Liver (tissue), 9 donors: ENCODE results near the gene RAB31. TPM values are rescaled to one million over a fixed set of nuclear protein-coding genes. Genes with fewer than 3 reads are reported as not detected.

ENCODE experiments used
- DNase-seq: peaks from one replicate; pipeline ENCODE4 v3.0.0-alpha.2; 2017; ENCODE audit warnings: low spot score
- H3K27ac ChIP-seq, 2 donors: one replicate each; pipeline ENCODE4 v1.7.0; 2013; ENCODE audit warnings: inconsistent platforms in 2 of 2, low read length in 2 of 2, control low read depth in 1 of 2, low read depth in 1 of 2, mild to moderate bottlenecking in 1 of 2
- H3K27me3 ChIP-seq, 4 donors: one replicate each; pipeline versions ENCODE4 v1.6.1 to v1.7.0; 2013; ENCODE audit warnings: low read length in 3 of 4, inconsistent platforms in 1 of 4, mild to moderate bottlenecking in 1 of 4, moderate library complexity in 1 of 4; ENCODE audit not compliant: control insufficient read depth in 4 of 4, insufficient read depth in 4 of 4
- H3K36me3 ChIP-seq, 4 donors: one replicate each; pipeline versions ENCODE4 v1.6.1 to v1.7.0; 2013; ENCODE audit warnings: low read length in 3 of 4, mild to moderate bottlenecking in 3 of 4, low read depth in 1 of 4, moderate library complexity in 1 of 4; ENCODE audit not compliant: control insufficient read depth in 4 of 4, insufficient read depth in 3 of 4
- H3K4me1 ChIP-seq, 4 donors: one replicate each; pipeline versions ENCODE4 v1.6.1 to v1.7.0; 2013; ENCODE audit warnings: low read length in 3 of 4, mild to moderate bottlenecking in 3 of 4, moderate library complexity in 1 of 4; ENCODE audit not compliant: control insufficient read depth in 4 of 4, insufficient read depth in 4 of 4
- H3K4me3 ChIP-seq, 3 donors: one replicate each; pipeline versions ENCODE4 v1.6.1 to v1.7.0; 2013; ENCODE audit warnings: low read length in 3 of 3, control low read depth in 1 of 3, low read depth in 1 of 3, mild to moderate bottlenecking in 1 of 3
- H3K9ac ChIP-seq, 2 donors: one replicate each; pipeline ENCODE4 v1.7.0; 2013; ENCODE audit warnings: low read length in 2 of 2, mild to moderate bottlenecking in 2 of 2, moderate library complexity in 2 of 2, control low read depth in 1 of 2, low read depth in 1 of 2
- H3K9me3 ChIP-seq, 4 donors: one replicate each; pipeline versions ENCODE4 v1.6.1 to v1.7.0; 2013; ENCODE audit warnings: low read length in 3 of 4; ENCODE audit not compliant: control insufficient read depth in 4 of 4
- CTCF ChIP-seq: fragments of 150-350 bp; IDR thresholded peaks from 2 replicates; pipeline ENCODE4 v1.5.1; 2017; ENCODE audit warnings: improper control_type of control experiment, low read depth, low read length; ENCODE audit not compliant: missing input control
- GABPA ChIP-seq, 2 donors: IDR thresholded peaks in 1 of 2; conservative IDR thresholded peaks in 1 of 2; 2 replicates each; pipeline ENCODE4 v1.6.1; 2016; ENCODE audit warnings: antibody characterized with exemption in 2 of 2, mild to moderate bottlenecking in 1 of 2, moderate library complexity in 1 of 2
- HNF4A ChIP-seq, 2 donors: conservative IDR thresholded peaks; 2 replicates each; pipeline ENCODE4 v1.6.1; 2016; ENCODE audit warnings: antibody characterized with exemption in 2 of 2, mild to moderate bottlenecking in 2 of 2
- JUND ChIP-seq, 2 donors: IDR thresholded peaks; 2 replicates each; pipeline ENCODE4 v1.6.1; 2016; ENCODE audit warnings: antibody characterized with exemption in 2 of 2
- RAD21 ChIP-seq, 2 donors: IDR thresholded peaks; 2 replicates each; pipeline ENCODE4 v1.6.1; 2016; ENCODE audit warnings: antibody characterized with exemption in 2 of 2, mild to moderate bottlenecking in 2 of 2
- REST ChIP-seq: IDR thresholded peaks from 2 replicates; pipeline ENCODE4 v1.6.1; 2016; ENCODE audit warnings: antibody characterized with exemption, mild to moderate bottlenecking
- RXRA ChIP-seq, 2 donors: IDR thresholded peaks; 2 replicates each; pipeline ENCODE4 v1.6.1; 2017 to 2018; ENCODE audit warnings: antibody characterized with exemption in 2 of 2, mild to moderate bottlenecking in 1 of 2
- SP1 ChIP-seq: IDR thresholded peaks from 2 replicates; pipeline ENCODE4 v1.6.1; 2018; ENCODE audit warnings: antibody characterized with exemption, mild to moderate bottlenecking
- TAF1 ChIP-seq: conservative IDR thresholded peaks from 2 replicates; pipeline ENCODE4 v1.6.1; 2016; ENCODE audit warnings: antibody characterized with exemption, mild to moderate bottlenecking
- WGBS: extraction: QIAGEN DNeasy Blood & Tissue Kit; methylation state at CpG from one replicate; pipeline ENCODE4 v1.1.7; 2013; 5-methylcytosine and 5-hydroxymethylcytosine counted together
- polyA plus RNA-seq, 2 donors: library from polyadenylated mRNA; stranded (reverse) in 1 of 2; unstranded in 1 of 2; fragments of 200-250 nt in 1 of 2; fragments of >200 nt in 1 of 2; fragmentation: Nextera tagmentation in 1 of 2; extraction: Ambion mirVana in 1 of 2; gene quantifications; one replicate each; pipeline versions ENCODE4 v1.2.1 to v1.2.3, GENCODE V29; 2013 to 2015
- total RNA-seq, 2 donors: library from RNA; depleted of rRNA; stranded (reverse); fragments of >200 nt; gene quantifications; one replicate each; pipeline ENCODE4 v1.2.3, GENCODE V29; 2014
- TF ChIP-seq, protein P1 (sequence below): IDR thresholded peaks from 2 replicates; pipeline ENCODE4 v1.6.1; 2016; ENCODE audit warnings: antibody characterized with exemption
- TF ChIP-seq, protein P2 (sequence below): IDR thresholded peaks from 2 replicates; pipeline ENCODE4 v1.6.1; 2016; ENCODE audit warnings: antibody characterized with exemption
- donor health status: healthy.
- donor health status: healthy.
- donor health status: healthy.
- donor health status: healthy.
- donor health status: healthy.

RAB31 gene
- total and polyA plus RNA-seq, 4 donors = 3.6 to 12.8 (median 9.7) TPM

GRCh38 chr18:9736286-9736835 lies 28.3 kb downstream of the RAB31 start:
- Histone ChIP-seq H3K4me3 (no peak overlapping the region), H3K9me3 (no peaks in the 10 kb centered on the region), H3K27me3 (no peaks in the 10 kb centered on the region), H3K27ac (no peak overlapping the region), H3K36me3 (no peaks in the 10 kb centered on the region), H3K9ac (no peak overlapping the region), H3K4me1 (no peaks in the 10 kb centered on the region)
- TF ChIP-seq, protein P1, sequence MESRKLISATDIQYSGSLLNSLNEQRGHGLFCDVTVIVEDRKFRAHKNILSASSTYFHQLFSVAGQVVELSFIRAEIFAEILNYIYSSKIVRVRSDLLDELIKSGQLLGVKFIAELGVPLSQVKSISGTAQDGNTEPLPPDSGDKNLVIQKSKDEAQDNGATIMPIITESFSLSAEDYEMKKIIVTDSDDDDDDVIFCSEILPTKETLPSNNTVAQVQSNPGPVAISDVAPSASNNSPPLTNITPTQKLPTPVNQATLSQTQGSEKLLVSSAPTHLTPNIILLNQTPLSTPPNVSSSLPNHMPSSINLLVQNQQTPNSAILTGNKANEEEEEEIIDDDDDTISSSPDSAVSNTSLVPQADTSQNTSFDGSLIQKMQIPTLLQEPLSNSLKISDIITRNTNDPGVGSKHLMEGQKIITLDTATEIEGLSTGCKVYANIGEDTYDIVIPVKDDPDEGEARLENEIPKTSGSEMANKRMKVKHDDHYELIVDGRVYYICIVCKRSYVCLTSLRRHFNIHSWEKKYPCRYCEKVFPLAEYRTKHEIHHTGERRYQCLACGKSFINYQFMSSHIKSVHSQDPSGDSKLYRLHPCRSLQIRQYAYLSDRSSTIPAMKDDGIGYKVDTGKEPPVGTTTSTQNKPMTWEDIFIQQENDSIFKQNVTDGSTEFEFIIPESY = no peak
- TF ChIP-seq RAD21 (IDR thresholded peaks at IDR 0.05) (no peak), REST (no peak), RXRA (IDR thresholded peaks at IDR 0.05) (no peak), GABPA (IDR thresholded peaks at IDR 0.05 in 1 of 2, conservative IDR thresholded peaks at IDR 0.05 in 1 of 2) (no peak), JUND (IDR thresholded peaks at IDR 0.05) (no peak)
- TF ChIP-seq, protein P2, sequence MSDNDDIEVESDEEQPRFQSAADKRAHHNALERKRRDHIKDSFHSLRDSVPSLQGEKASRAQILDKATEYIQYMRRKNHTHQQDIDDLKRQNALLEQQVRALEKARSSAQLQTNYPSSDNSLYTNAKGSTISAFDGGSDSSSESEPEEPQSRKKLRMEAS = no peak
- 45% methylated on average over 4 of the region's 4 CpGs for WGBS
- DNase-seq = no peak

GRCh38 chr18:9737006-9737405 lies 28.9 kb downstream of the RAB31 start:
- Histone ChIP-seq H3K4me1 (no peaks in the 10 kb centered on the region), H3K4me3 (no peak overlapping the region), H3K27ac (no peak overlapping the region), H3K9me3 (no peaks in the 10 kb centered on the region), H3K9ac (no peak overlapping the region), H3K27me3 (no peaks in the 10 kb centered on the region), H3K36me3 (no peaks in the 10 kb centered on the region)
- no peak for TF ChIP-seq SP1
- TF ChIP-seq HNF4A (conservative IDR thresholded peaks at IDR 0.05) = no peak
- no peak for TF ChIP-seq CTCF
- no peak for TF ChIP-seq TAF1
- 83% methylated on average over 4 of the region's 4 CpGs for WGBS
- no peak for DNase-seq
